Loucy (cell line): ENCODE measurements around the gene MSMP.

Experiments used
- H2AFZ ChIP-seq: fragments of 200-600 bp; sonication (generic); 2 replicates; pipeline ENCODE4 v1.6.0; 2016; ENCODE audit warnings: antibody characterized with exemption, mild to moderate bottlenecking, low read length, moderate library complexity
- H3F3A ChIP-seq: fragments of 200-600 bp; 2 replicates; pipeline ENCODE4 v1.6.0; 2016; ENCODE audit warnings: antibody characterized with exemption, low read depth, mild to moderate bottlenecking
- H3K27me3 ChIP-seq: fragments of 200-600 bp; sonication (generic); 2 replicates; pipeline ENCODE4 v1.6.1; 2014; ENCODE audit warnings: low read length, mild to moderate bottlenecking; ENCODE audit not compliant: insufficient read depth, poor library complexity, severe bottlenecking
- H3K36me3 ChIP-seq: fragments of 200-600 bp; sonication (generic); 2 replicates; pipeline ENCODE4 v1.6.1; 2016; ENCODE audit warnings: low read length; ENCODE audit not compliant: insufficient read depth
- H3K4me1 ChIP-seq: fragments of 200-600 bp; sonication (generic); 2 replicates; pipeline ENCODE4 v1.5.1; 2014; ENCODE audit warnings: low read length, mild to moderate bottlenecking; ENCODE audit not compliant: insufficient read depth, poor library complexity, severe bottlenecking
- H3K4me2 ChIP-seq: fragments of 200-600 bp; sonication (generic); 2 replicates; pipeline ENCODE4 v1.6.0; 2014; ENCODE audit warnings: antibody characterized with exemption, low read length, low read depth, mild to moderate bottlenecking; ENCODE audit not compliant: poor library complexity, severe bottlenecking
- H3K4me3 ChIP-seq: fragments of 200-600 bp; sonication (generic); 2 replicates; pipeline ENCODE4 v1.5.1; 2014; ENCODE audit warnings: low read length, mild to moderate bottlenecking, mixed read lengths; ENCODE audit not compliant: poor library complexity, severe bottlenecking
- H3K79me2 ChIP-seq: fragments of 200-600 bp; sonication (generic); 2 replicates; pipeline ENCODE4 v1.6.1; 2014; ENCODE audit warnings: low read length; ENCODE audit not compliant: insufficient read depth
- H3K9ac ChIP-seq: fragments of 200-600 bp; sonication (generic); 2 replicates; pipeline ENCODE4 v1.6.0; 2014; ENCODE audit warnings: mild to moderate bottlenecking, low read depth, low read length, moderate library complexity; ENCODE audit not compliant: poor library complexity, severe bottlenecking
- H3K9me2 ChIP-seq: fragments of 200-600 bp; sonication (generic); replicated peaks from 2 replicates; pipeline ENCODE4 v1.6.1; 2016; ENCODE audit warnings: low read depth, low read length, mixed read lengths
- H3K9me3 ChIP-seq: fragments of 200-600 bp; sonication (generic); 2 replicates; pipeline ENCODE4 v1.6.1; 2014; ENCODE audit warnings: mild to moderate bottlenecking, antibody characterized with exemption, low read length, low read depth; ENCODE audit not compliant: insufficient read depth
- H4K20me1 ChIP-seq: fragments of 200-600 bp; sonication (generic); 2 replicates; pipeline ENCODE4 v1.6.0; 2014; ENCODE audit warnings: antibody characterized with exemption, low read length, mild to moderate bottlenecking; ENCODE audit not compliant: insufficient read depth, poor library complexity, severe bottlenecking
- CTCF ChIP-seq: fragments of 200-600 bp; sonication (generic); conservative IDR thresholded peaks from 2 replicates; pipeline ENCODE4 v1.5.1; 2014; ENCODE audit warnings: mild to moderate bottlenecking, antibody characterized with exemption, low read length
- EZH2phosphoT487 ChIP-seq: fragments of 200-600 bp; IDR thresholded peaks from 2 replicates; pipeline ENCODE4 v1.6.1; 2018; ENCODE audit warnings: antibody characterized with exemption, mild to moderate bottlenecking, moderate library complexity, borderline replicate concordance

Gene MSMP

GRCh38 chr9:35759795-35760194, 5.7 kb upstream of the MSMP start:
- H3F3A ChIP-seq, result no peaks in the 10 kb centered on the region
- H3K4me1 ChIP-seq, result peaks cover 44% of the 10 kb centered on the region
- H4K20me1 ChIP-seq, result peaks cover 16% of the 10 kb centered on the region
- no peaks in the 10 kb centered on the region for H3K36me3 ChIP-seq
- peaks cover 59% of the 10 kb centered on the region for H3K79me2 ChIP-seq
- H3K4me3 ChIP-seq, result no peak overlapping the region
- H3K9ac ChIP-seq, result no peak overlapping the region
- no peaks in the 10 kb centered on the region for H3K9me3 ChIP-seq
- H3K9me2 ChIP-seq, result no peaks in the 10 kb centered on the region
- H3K27me3 ChIP-seq, result no peaks in the 10 kb centered on the region
- H2AFZ ChIP-seq, result no peak overlapping the region
- peak overlapping the region; percentile 22 for H3K4me2 ChIP-seq
- TF ChIP-seq CTCF (no peak; the same call in 1 of the 2 replicates), EZH2phosphoT487 (no peak)

- Histone ChIP-seq H3K79me2 (peaks cover 55% of the 10 kb centered on the region), H3K9me2 (no peaks in the 10 kb centered on the region), H3F3A (no peaks in the 10 kb centered on the region), H3K9me3 (no peaks in the 10 kb centered on the region), H3K4me1 (peaks cover 44% of the 10 kb centered on the region), H3K4me3 (peak overlapping the region; percentile 92), H4K20me1 (peaks cover 16% of the 10 kb centered on the region), H3K4me2 (peak overlapping the region; percentile 77), H3K9ac (peak overlapping the region; percentile 93), H2AFZ (no peak overlapping the region), H3K27me3 (no peaks in the 10 kb centered on the region), H3K36me3 (no peaks in the 10 kb centered on the region; the same call in 1 of the 2 replicates)
- TF ChIP-seq CTCF (no peak), EZH2phosphoT487 (no peak)
Measured at GRCh38 chr9:35758475-35759050, 4.5 kb upstream of the MSMP start.

GRCh38 chr9:35757892-35758275, 3.8 kb upstream of the MSMP start:
- Histone ChIP-seq H3K4me2 (peak overlapping the region; percentile 77), H3K79me2 (peaks cover 55% of the 10 kb centered on the region), H4K20me1 (peaks cover 16% of the 10 kb centered on the region), H3K9me2 (no peaks in the 10 kb centered on the region), H2AFZ (no peak overlapping the region; the same call in 1 of the 2 replicates), H3K36me3 (peaks cover 3% of the 10 kb centered on the region; the same call in 1 of the 2 replicates), H3K4me3 (peak overlapping the region; percentile 92), H3K27me3 (no peaks in the 10 kb centered on the region), H3F3A (no peaks in the 10 kb centered on the region), H3K9ac (peak overlapping the region; percentile 93), H3K9me3 (no peaks in the 10 kb centered on the region), H3K4me1 (peaks cover 44% of the 10 kb centered on the region)
- TF ChIP-seq EZH2phosphoT487, result no peak
- no peak for TF ChIP-seq CTCF
